GM12878 (cell line): ENCODE data around the gene PTPN14. TPM values are rescaled to one million over a fixed set of nuclear protein-coding genes. Genes with fewer than 3 reads are reported as not detected.

ENCODE experiments used
- ATAC-seq: fragments of 200-7000 bp; cut with Tn5 transposase; 3 replicates; pipeline ENCODE4 v1.9.1; 2020; ENCODE audit warnings: mild to moderate bottlenecking, moderate library complexity
- BruUV-seq: library from RNA; stranded (reverse); fragments of 400-500 nt; replicated peaks from 2 replicates; lab custom pipeline; 2021; lab: Mats Ljungman, UMichigan
- CTCF ChIA-PET: fragments of 300-600 bp; sonication (Branson Sonifier 250); formaldehyde crosslinking; extraction: SDS; loops from one replicate; lab custom pipeline; 2021; ENCODE audit warnings: inconsistent platforms; lab: Yijun Ruan, JAX
- POLR2A ChIA-PET: fragments of 350-600 bp; formaldehyde crosslinking; extraction: SDS; loops from one replicate; lab custom pipeline; 2021; ENCODE audit warnings: inconsistent platforms; lab: Charles Lee
- RAD21 ChIA-PET: fragments of 300-600 bp; sonication (Branson Sonifier 250); formaldehyde crosslinking; loops from one replicate; lab custom pipeline; 2023; ENCODE audit warnings: antibody characterized with exemption; ENCODE audit not compliant: unreplicated experiment; lab: Charles Lee
- SMC1A ChIA-PET: fragments of 300-600 bp; sonication (Branson Sonifier 250); formaldehyde crosslinking; loops from one replicate; lab custom pipeline; 2023; ENCODE audit not compliant: unreplicated experiment, uncharacterized antibody; lab: Charles Lee
- DNase-seq: peaks from one replicate; pipeline ENCODE4 v3.0.0-alpha.2; 2011; ENCODE audit warnings: low read depth, low spot score
- FAIRE-seq: peaks from 3 replicates; lab custom pipeline; 2011; peaks lifted over from hg19 to GRCh38; lab: Jason Lieb, UNC
- H2AFZ ChIP-seq: 2 replicates; pipeline ENCODE4 v1.6.0; 2011; ENCODE audit warnings: low read depth, low read length, control low read depth; ENCODE audit not compliant: control insufficient read depth
- H3K27ac ChIP-seq: 2 replicates; pipeline ENCODE4 v1.5.1; 2011; ENCODE audit warnings: control low read depth; ENCODE audit not compliant: control insufficient read depth, insufficient read depth
- H3K27me3 ChIP-seq, 2 experiments: replicated peaks in 1 of 2; 2 replicates each; pipeline versions ENCODE4 v1.6.0 to v1.6.1; 2011; ENCODE audit warnings: low read length in 1 of 2; ENCODE audit not compliant: control insufficient read depth in 2 of 2, insufficient read depth in 2 of 2
- H3K36me3 ChIP-seq, 2 experiments: 2 replicates each; pipeline ENCODE4 v1.5.1; 2011; ENCODE audit warnings: low read length in 1 of 2; ENCODE audit not compliant: control insufficient read depth in 2 of 2, insufficient read depth in 2 of 2
- H3K4me1 ChIP-seq: 2 replicates; pipeline ENCODE4 v1.6.1; 2011; ENCODE audit warnings: mild to moderate bottlenecking, low read length, moderate library complexity, mixed read lengths; ENCODE audit not compliant: control insufficient read depth, insufficient read depth
- H3K4me2 ChIP-seq: 2 replicates; pipeline ENCODE4 v1.6.0; 2011; ENCODE audit warnings: control low read depth; ENCODE audit not compliant: control insufficient read depth, insufficient read depth
- H3K4me3 ChIP-seq: fragments of 200-600 bp; sonication (generic); 2 replicates; pipeline ENCODE4 v1.5.1; 2016
- H3K79me2 ChIP-seq: 2 replicates; pipeline ENCODE4 v1.6.0; 2011; ENCODE audit warnings: low read length; ENCODE audit not compliant: control insufficient read depth, insufficient read depth
- H3K9ac ChIP-seq: 2 replicates; pipeline ENCODE4 v1.8.0; 2011; ENCODE audit warnings: low read length, control low read depth, mixed read lengths; ENCODE audit not compliant: control insufficient read depth, insufficient read depth
- H3K9me3 ChIP-seq: replicated peaks from 3 replicates; pipeline ENCODE4 v1.5.1; 2011; ENCODE audit warnings: mild to moderate bottlenecking, low read length; ENCODE audit not compliant: control insufficient read depth, insufficient read depth
- H4K20me1 ChIP-seq: 2 replicates; pipeline ENCODE4 v1.6.0; 2011; ENCODE audit not compliant: control insufficient read depth, insufficient read depth
- MLLT1 ChIP-seq: fragments of 450-650 bp; IDR thresholded peaks from 2 replicates; pipeline ENCODE4 v1.6.1; 2016; ENCODE audit warnings: mild to moderate bottlenecking
- NBN ChIP-seq: fragments of 450-650 bp; IDR thresholded peaks from 2 replicates; pipeline ENCODE4 v1.6.1; 2016
- NFIC ChIP-seq: IDR thresholded peaks from 2 replicates; pipeline ENCODE4 v1.6.1; 2012; ENCODE audit warnings: low read depth, mild to moderate bottlenecking, inconsistent platforms, low read length, moderate library complexity
- NFXL1 ChIP-seq: fragments of 450-650 bp; IDR thresholded peaks from 2 replicates; pipeline ENCODE4 v1.6.1; 2017; ENCODE audit warnings: antibody characterized with exemption, mild to moderate bottlenecking, borderline replicate concordance
- POLR2AphosphoS2 ChIP-seq: IDR thresholded peaks from 2 replicates; pipeline ENCODE4 v1.6.1; 2011; ENCODE audit warnings: low read depth, mild to moderate bottlenecking, low read length, improper control_type of control experiment, moderate library complexity
- POU2F2 ChIP-seq: IDR thresholded peaks from 3 replicates; pipeline ENCODE4 v1.6.1; 2011; ENCODE audit warnings: low read depth, mild to moderate bottlenecking, low read length, borderline replicate concordance
- SMAD1 ChIP-seq: fragments of 450-650 bp; IDR thresholded peaks from 2 replicates; pipeline ENCODE4 v1.6.1; 2018; ENCODE audit warnings: mild to moderate bottlenecking, low read depth; ENCODE audit not compliant: partially characterized antibody
- TARDBP ChIP-seq: IDR thresholded peaks from 2 replicates; pipeline ENCODE4 v1.6.1; 2016; ENCODE audit warnings: borderline replicate concordance
- YBX1 ChIP-seq: fragments of 450-650 bp; IDR thresholded peaks from 2 replicates; pipeline ENCODE4 v1.6.1; 2016; ENCODE audit warnings: antibody characterized with exemption
- ZBTB4 ChIP-seq: fragments of 450-650 bp; formaldehyde crosslinking; IDR thresholded peaks from 2 replicates; pipeline ENCODE4 v1.4.0; 2022; ENCODE audit warnings: mild to moderate bottlenecking, moderate library complexity
- WGBS: methylation state at CpG from one replicate; pipeline ENCODE4 v1.1.6; 2016; ENCODE audit warnings: low lambda C conversion rate; ENCODE audit not compliant: insufficient replicate concordance, insufficient coverage; ENCODE audit errors: missing lambda C conversion rate; 5-methylcytosine and 5-hydroxymethylcytosine counted together
- in situ Hi-C: fragments of 300-500 bp; cut with MboI; formaldehyde crosslinking; loops from 9 replicates; pipeline ENCODE4 v1.14.3; 2018; ENCODE audit warnings: mixed read lengths
- intact Hi-C: fragments of 100-400 bp; cut with micrococcal nuclease; formaldehyde crosslinking; loops from one replicate; pipeline ENCODE4 v1.14.2; 2022; ENCODE audit not compliant: unreplicated experiment
- polyA plus RNA-seq, 11 experiments: library from polyadenylated mRNA; depleted of rRNA in 4 of 11; unstranded in 6 of 11; stranded (reverse) in 5 of 11; fragments of >200 nt; fragmentation: Nextera tagmentation in 4 of 11; fragmentation: Illumina TruSeq in 1 of 11; extraction: Ambion mirVana in 4 of 11; extraction: Trizol in 1 of 11; gene quantifications; 1 replicate in 1 of 11; 2 replicates in 10 of 11; pipeline versions ENCODE4 v1.2.1 to v1.2.3, GENCODE V29; 2011 to 2016; ENCODE audit warnings: inconsistent platforms in 2 of 11, missing spikeins in 2 of 11, low read depth in 1 of 11
- total RNA-seq, 4 experiments: library from RNA; depleted of rRNA in 3 of 4; stranded (reverse); fragments of >200 nt in 3 of 4; fragmentation: Illumina TruSeq in 1 of 4; extraction: Trizol in 1 of 4; gene quantifications; 2 replicates each; pipeline versions ENCODE4 v1.2.1 to v1.2.3, GENCODE V29; 2013 to 2021

The PTPN14 gene
- total and polyA plus RNA-seq, 10 of the 15 experiments (the other 5 are each of a cell fraction or from before 2014, with no cell fraction given) = 0.05 to 5.1 (median 0.44) TPM

DNA sequence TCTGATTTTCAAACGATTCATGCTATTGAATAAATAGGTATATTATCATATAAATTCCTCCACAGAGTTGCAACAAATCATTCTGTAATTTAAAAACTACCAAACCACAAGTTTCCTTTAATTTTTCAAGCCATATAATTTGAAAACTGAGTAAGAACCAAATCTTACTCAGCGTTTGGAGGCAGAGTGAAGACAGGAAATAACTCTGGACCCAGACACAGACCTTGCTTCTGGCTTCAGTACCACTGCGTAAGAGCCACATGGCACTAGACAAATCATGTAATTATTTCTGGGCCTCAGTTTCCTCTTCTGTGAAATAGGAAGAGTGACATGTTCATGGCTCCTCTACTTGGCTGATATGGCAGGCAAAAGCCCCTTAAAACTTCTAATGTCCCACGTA lies 188.0 kb downstream of the PTPN14 start (continued):
- TF ChIP-seq YBX1 (no peak), MLLT1 (no peak)

GRCh38 chr1:214362188-214362882 lies 189.1 kb downstream of the PTPN14 start:
- Histone ChIP-seq H3K79me2 (no peaks in the 10 kb centered on the region), H3K9me3 (no peaks in the 10 kb centered on the region; the same call in 2 of the 3 replicates), H3K4me3 (no peak overlapping the region), H3K27ac (no peak overlapping the region), H3K4me2 (no peak overlapping the region), H4K20me1 (no peaks in the 10 kb centered on the region), H3K27me3 (no peaks in the 10 kb centered on the region), H3K36me3 (no peaks in the 10 kb centered on the region), H3K4me1 (no peaks in the 10 kb centered on the region), H3K9ac (no peak overlapping the region), H2AFZ (no peak overlapping the region)
- CTCF ChIA-PET = interaction anchor here (4.0 kb wide), 1 partner anchor 30 kb away, joined by 15 read pairs; no protein-coding TSS in a partner anchor
- DNase-seq (no peak), ATAC-seq (no peak), FAIRE-seq (no peak)
- in situ Hi-C loops (no loop called here), intact Hi-C loops (no loop called here)
- POLR2A ChIA-PET = interaction anchor here (1.2 kb wide), 1 partner anchor 52 kb away, joined by 3 read pairs; no protein-coding TSS in a partner anchor
- SMC1A ChIA-PET = interaction anchor here (0.9 to 1.5 kb wide), 3 partner anchors 23 to 96 kb away, joined by 3 read pairs; no protein-coding TSS in a partner anchor
- TF ChIP-seq NFXL1 (no peak), TARDBP (no peak), POU2F2 (no peak), NFIC (no peak), POLR2AphosphoS2 (no peak), ZBTB4 (no peak), NBN (no peak), SMAD1 (no peak)
- no TSS peak for BruUV-seq
- WGBS = 18% methylated on average over 9 of the region's 9 CpGs
- RAD21 ChIA-PET = interaction anchor here (0.6 kb wide), 1 partner anchor 30 kb away, joined by 3 read pairs; no protein-coding TSS in a partner anchor
